Measurements from ENCODE around the gene KLF4. TPM values are rescaled to one million over a fixed set of nuclear protein-coding genes. Genes with fewer than 3 reads are reported as not detected.

Gene KLF4
- total and polyA plus RNA-seq, 2 experiments from 2014 or later = 35.0 to 66.8 TPM

GRCh38 chr9:107488375-107489143, 1.0 kb downstream of the KLF4 start:
- H2AFZ ChIP-seq = no peak overlapping the region
- H3K27ac ChIP-seq = peak overlapping the region; percentile 83
- under 1% methylated on average over 65 of the region's 80 CpGs for WGBS (ENCODE audit: low lambda C conversion rate, missing lambda C conversion rate)
- peak overlapping the region; percentile 91 for H3K4me3 ChIP-seq
- peaks cover 46% of the 10 kb centered on the region for H3K79me2 ChIP-seq
- peak overlapping the region; percentile 78 for H3K4me2 ChIP-seq
- no peaks in the 10 kb centered on the region for H3K27me3 ChIP-seq
- H3K9me3 ChIP-seq (ENCODE audit: low read depth) = no peaks in the 10 kb centered on the region
- no peaks in the 10 kb centered on the region for H3K36me3 ChIP-seq (replicated peaks; ENCODE audit: insufficient read depth, low read depth)
- H3K4me1 ChIP-seq (ENCODE audit: insufficient read depth) = peaks cover 27% of the 10 kb centered on the region
- H4K20me1 ChIP-seq (ENCODE audit: insufficient read depth, poor library complexity, severe bottlenecking) = peaks cover 25% of the 10 kb centered on the region
- DNase-seq (ENCODE audit: low spot score) = peak; percentile 81
- no peaks in the 10 kb centered on the region for H3K9me2 ChIP-seq (replicated peaks; ENCODE audit: insufficient read depth)
- no peak for TF ChIP-seq EZH2 (IDR thresholded peaks at IDR 0.05; ENCODE audit: borderline replicate concordance)
- TF ChIP-seq CTCF (IDR thresholded peaks at IDR 0.05; ENCODE audit: poor library complexity) = no peak
- no peak for TF ChIP-seq EZH2phosphoT487 (IDR thresholded peaks at IDR 0.05; ENCODE audit: low read depth, severe bottlenecking, unreplicated experiment)

GRCh38 chr9:107487521-107488374, 1.8 kb downstream of the KLF4 start:
- Histone ChIP-seq H3K4me2 (peak overlapping the region; percentile 78), H3K4me1 (ENCODE audit: insufficient read depth) (peaks cover 27% of the 10 kb centered on the region), H3K27me3 (no peaks in the 10 kb centered on the region)

More at GRCh38 chr9:107487521-107488374, 1.8 kb downstream of the KLF4 start:
- Histone ChIP-seq H2AFZ (no peak overlapping the region), H4K20me1 (ENCODE audit: insufficient read depth, poor library complexity, severe bottlenecking) (peaks cover 25% of the 10 kb centered on the region), H3K4me3 (peak overlapping the region; percentile 91), H3K9me2 (replicated peaks; ENCODE audit: insufficient read depth) (no peaks in the 10 kb centered on the region), H3K27ac (peak overlapping the region; percentile 83), H3K79me2 (peaks cover 46% of the 10 kb centered on the region), H3K36me3 (replicated peaks; ENCODE audit: insufficient read depth, low read depth) (no peaks in the 10 kb centered on the region), H3K9me3 (ENCODE audit: low read depth) (no peaks in the 10 kb centered on the region)
- TF ChIP-seq EZH2phosphoT487 (IDR thresholded peaks at IDR 0.05; ENCODE audit: low read depth, severe bottlenecking, unreplicated experiment) = no peak
- peak; percentile 68 for TF ChIP-seq CTCF (IDR thresholded peaks at IDR 0.05; ENCODE audit: poor library complexity)
- peak; percentile 20 for TF ChIP-seq EZH2 (IDR thresholded peaks at IDR 0.05; ENCODE audit: borderline replicate concordance)
- DNase-seq (ENCODE audit: low spot score) = peak; percentile 85
- 6% methylated on average over 90 of the region's 91 CpGs for WGBS (ENCODE audit: low lambda C conversion rate, missing lambda C conversion rate)

All from hepatocyte (in vitro differentiated cells).